ENCODE data around the gene GRHPR. TPM values are rescaled to one million over a fixed set of nuclear protein-coding genes. Genes with fewer than 3 reads are reported as not detected.
A peak's percentile ranks its signal among the peaks of the same experiment; 100 is the strongest.

The GRHPR gene
- total RNA-seq: 101 TPM
- polyA plus RNA-seq (ENCODE audit: insufficient read depth, low read depth, low replicate concordance): 257 TPM
- long read RNA-seq, donor 1, full-length matches to known transcripts: 34 of 47 reads
- long read RNA-seq, donor 1, partial matches to known transcripts: 13 of 47 reads
- long read RNA-seq, donor 1, other reads (novel, unspliced or antisense): 0 of 47 reads
- long read RNA-seq, donor 2, full-length matches to known transcripts: 57 of 71 reads
- long read RNA-seq, donor 2, partial matches to known transcripts: 14 of 71 reads
- long read RNA-seq, donor 2, other reads (novel, unspliced or antisense): 0 of 71 reads
- long read RNA-seq, donor 3, full-length matches to known transcripts: 64 of 64 reads
- long read RNA-seq, donor 3, partial matches to known transcripts: 0 of 64 reads
- long read RNA-seq, donor 3, other reads (novel, unspliced or antisense): 0 of 64 reads
- long read RNA-seq, donor 4, transcript GRHPR-204 (4 exons, 1,893 nt): minor isoform, 9 of 33 reads
- long read RNA-seq, donor 4, transcript GRHPR-201 (9 exons, 1,280 nt): major isoform, 17 of 33 reads
- long read RNA-seq, donor 4, partial matches to known transcripts: 0 of 33 reads
- long read RNA-seq, donor 4, other reads (novel, unspliced or antisense): 0 of 33 reads
- long read RNA-seq, donor 5, partial matches to known transcripts: 0 of 3 reads
- long read RNA-seq, donor 5, other reads (novel, unspliced or antisense): 0 of 3 reads
- long read RNA-seq, donor 6, full-length matches to known transcripts: 47 of 66 reads
- long read RNA-seq, donor 6, partial matches to known transcripts: 19 of 66 reads
- long read RNA-seq, donor 6, other reads (novel, unspliced or antisense): 0 of 66 reads
- long read RNA-seq, donor 7, full-length matches to known transcripts: 52 of 108 reads
- long read RNA-seq, donor 7, partial matches to known transcripts: 15 of 108 reads
- long read RNA-seq, donor 7, other reads (novel, unspliced or antisense): 41 of 108 reads
- long read RNA-seq, donor 8, transcript GRHPR-201 (9 exons, 1,280 nt): major isoform, 33 of 61 reads
- long read RNA-seq, donor 8, transcript GRHPR-204 (4 exons, 1,893 nt): minor isoform, 9 of 61 reads
- long read RNA-seq, donor 8, partial matches to known transcripts: 12 of 61 reads
- long read RNA-seq, donor 8, other reads (novel, unspliced or antisense): 0 of 61 reads
- long read RNA-seq, donor 9, full-length matches to known transcripts: 18 of 24 reads
- long read RNA-seq, donor 9, partial matches to known transcripts: 6 of 24 reads
- long read RNA-seq, donor 9, other reads (novel, unspliced or antisense): 0 of 24 reads
- long read RNA-seq, donor 10, full-length matches to known transcripts: 44 of 44 reads
- long read RNA-seq, donor 10, partial matches to known transcripts: 0 of 44 reads
- long read RNA-seq, donor 10, other reads (novel, unspliced or antisense): 0 of 44 reads

GRCh38 chr9:37422289-37423104, at the start of gene GRHPR:
GRHPR (plus strand) TSS chr9:37422696; CDS start chr9:37422751, 55 bp downstream.
- Histone ChIP-seq H3K4me3 (ENCODE audit: low read length in 3 of 3) (peak within 1 kb of the TSS; percentile 76 to 91 (median 86)), H3K27me3 (ENCODE audit: control insufficient read depth, insufficient read depth, low read length) (no peaks in the 10 kb centered on the region), H3K27ac (ENCODE audit: low read depth in 2 of 2, low read length in 2 of 2) (peak within 1 kb of the TSS; percentile 89 to 93), H3K4me1 (ENCODE audit: control insufficient read depth in 2 of 3, insufficient read depth in 2 of 3, low read depth in 1 of 3, low read length in 3 of 3) (peaks cover 4 to 37% (median 12%) of the 10 kb centered on the region in 3 donors), H3K9me3 (ENCODE audit: control insufficient read depth in 2 of 3, insufficient read depth in 1 of 3, low read length in 3 of 3) (no peaks in the 10 kb centered on the region), H3K36me3 (ENCODE audit: control insufficient read depth in 2 of 3, insufficient read depth in 3 of 3, low read length in 3 of 3) (peaks cover 2 to 17% (median 8%) of the 10 kb centered on the region in 3 donors), H3K9ac (ENCODE audit: low read length in 3 of 3) (peak within 1 kb of the TSS; percentile 69 to 98 (median 88))
- TF ChIP-seq, protein P1, sequence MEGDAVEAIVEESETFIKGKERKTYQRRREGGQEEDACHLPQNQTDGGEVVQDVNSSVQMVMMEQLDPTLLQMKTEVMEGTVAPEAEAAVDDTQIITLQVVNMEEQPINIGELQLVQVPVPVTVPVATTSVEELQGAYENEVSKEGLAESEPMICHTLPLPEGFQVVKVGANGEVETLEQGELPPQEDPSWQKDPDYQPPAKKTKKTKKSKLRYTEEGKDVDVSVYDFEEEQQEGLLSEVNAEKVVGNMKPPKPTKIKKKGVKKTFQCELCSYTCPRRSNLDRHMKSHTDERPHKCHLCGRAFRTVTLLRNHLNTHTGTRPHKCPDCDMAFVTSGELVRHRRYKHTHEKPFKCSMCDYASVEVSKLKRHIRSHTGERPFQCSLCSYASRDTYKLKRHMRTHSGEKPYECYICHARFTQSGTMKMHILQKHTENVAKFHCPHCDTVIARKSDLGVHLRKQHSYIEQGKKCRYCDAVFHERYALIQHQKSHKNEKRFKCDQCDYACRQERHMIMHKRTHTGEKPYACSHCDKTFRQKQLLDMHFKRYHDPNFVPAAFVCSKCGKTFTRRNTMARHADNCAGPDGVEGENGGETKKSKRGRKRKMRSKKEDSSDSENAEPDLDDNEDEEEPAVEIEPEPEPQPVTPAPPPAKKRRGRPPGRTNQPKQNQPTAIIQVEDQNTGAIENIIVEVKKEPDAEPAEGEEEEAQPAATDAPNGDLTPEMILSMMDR (IDR thresholded peaks at IDR 0.05; ENCODE audit: borderline replicate concordance, extremely low read depth, insufficient read depth): no peak
- peak; percentile 86 to 96 (median 92) for DNase-seq
- no peak for FAIRE-seq
- intact Hi-C loops (cut with DNase I): no loop called here

GRCh38 chr9:37372839-37373238, 49.7 kb upstream of the GRHPR start:
- no peaks in the 10 kb centered on the region for H3K4me1 ChIP-seq (ENCODE audit: control insufficient read depth in 2 of 3, insufficient read depth in 2 of 3, low read depth in 1 of 3, low read length in 3 of 3)
- no peaks in the 10 kb centered on the region for H3K36me3 ChIP-seq (ENCODE audit: control insufficient read depth in 2 of 3, insufficient read depth in 3 of 3, low read length in 3 of 3)
- intact Hi-C loops (cut with DNase I): no loop called here
- no peak for FAIRE-seq
- H3K9ac ChIP-seq (ENCODE audit: low read length in 3 of 3): no peak overlapping the region
- no peaks in the 10 kb centered on the region for H3K9me3 ChIP-seq (ENCODE audit: control insufficient read depth in 2 of 3, insufficient read depth in 1 of 3, low read length in 3 of 3)
- no peaks in the 10 kb centered on the region for H3K27me3 ChIP-seq (ENCODE audit: control insufficient read depth, insufficient read depth, low read length)
- no peak for DNase-seq
- H3K27ac ChIP-seq (ENCODE audit: low read depth in 2 of 2, low read length in 2 of 2): no peak overlapping the region
- TF ChIP-seq, protein P1 (IDR thresholded peaks at IDR 0.05; ENCODE audit: borderline replicate concordance, extremely low read depth, insufficient read depth): no peak
- no peak overlapping the region for H3K4me3 ChIP-seq (ENCODE audit: low read length in 3 of 3)

DNA sequence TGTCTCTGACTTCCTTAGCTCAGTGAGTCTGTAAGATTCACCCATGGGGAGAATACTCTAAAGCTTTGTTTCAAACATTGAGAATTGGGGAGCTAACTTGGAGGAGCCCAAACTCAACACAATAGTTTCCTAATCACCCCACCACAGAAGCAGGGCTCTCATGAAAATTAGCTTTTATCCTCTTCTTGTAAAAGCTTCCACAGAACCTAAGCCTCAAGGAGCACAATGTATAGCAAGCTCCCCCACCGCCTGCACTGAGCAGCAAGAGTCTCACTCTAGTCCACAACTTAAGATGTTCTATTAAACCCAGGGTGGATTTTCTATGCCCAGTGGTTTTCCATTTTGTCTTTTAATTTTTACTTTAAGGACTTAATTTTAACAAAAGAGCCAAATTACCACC, 48.9 kb upstream of the GRHPR start:
- intact Hi-C loops (cut with DNase I): no loop called here
- H3K4me1 ChIP-seq (ENCODE audit: control insufficient read depth in 2 of 3, insufficient read depth in 2 of 3, low read depth in 1 of 3, low read length in 3 of 3): no peaks in the 10 kb centered on the region
- no peaks in the 10 kb centered on the region for H3K27me3 ChIP-seq (ENCODE audit: control insufficient read depth, insufficient read depth, low read length)
- no peaks in the 10 kb centered on the region for H3K9me3 ChIP-seq (ENCODE audit: control insufficient read depth in 2 of 3, insufficient read depth in 1 of 3, low read length in 3 of 3)
- FAIRE-seq (no peak), DNase-seq (no peak)
- H3K9ac ChIP-seq (ENCODE audit: low read length in 3 of 3): no peak overlapping the region
- TF ChIP-seq, protein P1 (IDR thresholded peaks at IDR 0.05; ENCODE audit: borderline replicate concordance, extremely low read depth, insufficient read depth): no peak
- no peak overlapping the region for H3K4me3 ChIP-seq (ENCODE audit: low read length in 3 of 3)
- no peak overlapping the region for H3K27ac ChIP-seq (ENCODE audit: low read depth in 2 of 2, low read length in 2 of 2)
- no peaks in the 10 kb centered on the region for H3K36me3 ChIP-seq (ENCODE audit: control insufficient read depth in 2 of 3, insufficient read depth in 3 of 3, low read length in 3 of 3)
